Loucy (cell line): ENCODE measurements around the gene ANK3.

Experiments used
- CTCF ChIP-seq: fragments of 200-600 bp; sonication (generic); conservative IDR thresholded peaks from 2 replicates; pipeline ENCODE4 v1.5.1; 2014; ENCODE audit warnings: mild to moderate bottlenecking, antibody characterized with exemption, low read length
- EZH2phosphoT487 ChIP-seq: fragments of 200-600 bp; IDR thresholded peaks from 2 replicates; pipeline ENCODE4 v1.6.1; 2018; ENCODE audit warnings: antibody characterized with exemption, mild to moderate bottlenecking, moderate library complexity, borderline replicate concordance

- TF ChIP-seq CTCF (no peak), EZH2phosphoT487 (no peak)
These were observed 247.6 kb downstream of the ANK3 start for GRCh38 chr10:60141896-60142559.
